IPS-NIHi11 (cell line): ENCODE data around the gene CEBPB.

Source experiments
- DNase-seq: peaks from one replicate; pipeline ENCODE4 v3.0.0; 2012; ENCODE audit warnings: mixed read lengths, low spot score

The CEBPB gene

DNA sequence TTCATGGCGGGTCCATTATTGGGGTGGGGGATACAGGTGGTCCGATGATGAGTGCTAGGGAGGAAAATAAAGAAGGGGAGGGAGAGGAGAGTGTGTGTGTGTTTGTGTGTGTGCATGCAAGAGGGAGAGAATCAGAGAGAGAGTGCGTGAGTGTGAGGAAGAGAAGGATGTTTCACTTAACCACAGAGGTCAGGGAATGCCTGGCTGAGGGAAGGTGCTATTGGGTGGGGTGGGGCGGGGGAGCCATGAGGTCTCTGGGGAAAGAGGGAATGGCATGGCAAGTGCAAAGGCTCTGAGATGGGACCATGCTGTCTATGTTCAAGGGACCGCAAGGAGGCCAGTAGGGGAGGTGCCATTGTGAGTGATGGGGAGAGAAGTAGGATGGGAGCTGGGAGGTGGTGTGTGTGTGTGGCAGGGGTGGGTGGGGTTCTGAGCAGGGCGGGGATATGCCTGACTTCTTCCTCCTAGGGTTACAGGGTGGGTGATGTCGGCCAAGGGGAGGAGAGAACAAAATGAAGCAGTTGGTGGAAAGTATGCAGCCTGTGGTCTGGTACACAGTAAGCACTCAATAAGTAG is 23.0 kb downstream of the CEBPB start:
- DNase-seq, result no peak

DNA sequence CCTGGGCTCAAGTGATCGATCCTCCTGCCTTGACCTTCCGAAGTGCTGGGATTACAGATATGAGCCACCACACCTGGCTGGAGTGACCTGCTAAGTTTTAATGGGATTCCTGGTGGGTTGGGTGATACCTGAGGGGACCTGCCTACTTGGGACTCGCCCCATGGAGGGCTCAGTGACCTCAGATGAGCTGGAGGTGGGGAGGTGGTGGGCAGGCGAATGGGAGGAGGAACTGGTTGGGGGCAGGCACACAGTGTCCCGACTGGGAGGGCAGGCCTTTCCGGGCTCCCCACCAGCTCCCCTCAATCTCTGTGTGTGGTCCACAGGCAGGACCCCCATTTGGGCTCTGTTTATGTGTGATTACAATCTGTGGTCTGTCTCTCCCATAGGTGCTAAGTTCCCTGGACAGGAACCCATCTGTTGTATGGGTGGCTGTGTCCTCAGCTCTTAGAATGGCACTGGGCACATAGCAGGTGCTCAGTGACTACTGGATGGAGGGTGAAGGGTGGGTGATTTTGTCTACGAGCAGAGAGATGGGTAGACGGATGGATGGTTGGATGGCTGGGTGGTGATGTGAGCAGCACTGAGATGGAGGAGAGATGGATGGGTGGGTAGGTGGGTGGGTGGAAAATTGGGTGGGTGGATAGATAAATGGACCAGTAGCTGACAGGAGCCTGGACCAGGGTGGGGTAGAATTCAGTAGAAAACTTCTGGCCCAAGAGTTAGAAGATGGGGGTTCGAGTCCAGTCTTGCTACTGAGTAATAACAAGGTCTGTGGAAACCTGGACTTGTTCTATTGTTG is 23.8 kb downstream of the CEBPB start:
- no peak for DNase-seq

GRCh38 chr20:50215101-50215690 is 24.6 kb downstream of the CEBPB start:
- no peak for DNase-seq

DNA sequence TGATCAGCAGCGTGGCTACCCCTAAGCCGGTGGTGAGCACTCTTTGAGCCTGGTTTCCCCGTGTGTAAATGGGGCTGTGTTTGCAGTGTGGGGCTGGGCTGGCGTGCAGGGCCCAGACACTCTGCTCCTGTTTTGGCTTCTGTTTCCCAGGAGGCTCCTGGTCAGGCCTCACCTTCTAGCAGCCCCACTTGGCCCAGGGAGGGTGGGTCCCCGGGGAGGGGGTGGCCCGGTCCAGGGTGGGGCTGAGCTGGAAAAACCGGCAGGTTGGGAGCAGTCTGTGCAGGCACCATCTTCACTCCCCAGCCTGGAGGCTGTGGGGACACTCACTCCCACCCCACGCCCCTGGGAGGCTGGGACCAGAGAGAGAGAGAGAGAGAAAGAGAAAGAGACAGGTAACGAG is 25.3 kb downstream of the CEBPB start:
- no peak for DNase-seq

GRCh38 chr20:50216543-50217206 is 26.0 kb downstream of the CEBPB start:
- DNase-seq, result no peak

GRCh38 chr20:50217207-50217949 is 26.7 kb downstream of the CEBPB start:
- DNase-seq, result no peak

DNA sequence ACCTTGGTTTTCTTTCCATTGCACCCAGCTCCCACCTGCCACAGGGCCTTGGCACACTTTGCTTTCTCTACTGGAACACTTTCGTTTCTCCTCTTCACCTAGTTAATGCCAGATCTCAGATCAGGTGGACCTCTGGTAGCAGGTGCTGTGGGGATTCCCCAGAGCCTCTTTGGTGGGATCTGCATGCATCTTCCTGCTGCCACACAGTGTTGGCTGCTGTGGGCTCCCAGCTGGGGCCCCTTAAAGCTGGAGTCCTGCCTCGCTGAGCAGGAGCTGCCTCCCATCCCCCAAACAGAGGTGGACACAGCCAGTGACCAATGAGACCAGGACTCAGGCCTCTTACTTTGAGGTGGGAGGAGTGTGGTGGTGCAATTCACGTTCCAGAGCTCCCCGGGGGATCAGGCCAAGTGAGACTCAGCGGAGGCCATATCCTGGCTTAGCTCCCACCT is 28.4 kb downstream of the CEBPB start:
- DNase-seq, result peak; percentile 58

- DNase-seq, result no peak
Measured at GRCh38 chr20:50219600-50219999, 29.0 kb downstream of the CEBPB start.

GRCh38 chr20:50220093-50220893 is 29.7 kb downstream of the CEBPB start:
- no peak for DNase-seq

- no peak for DNase-seq
Measured at GRCh38 chr20:50220894-50221365, 30.3 kb downstream of the CEBPB start.

GRCh38 chr20:50221501-50222308 is 31.1 kb downstream of the CEBPB start:
- no peak for DNase-seq

DNA sequence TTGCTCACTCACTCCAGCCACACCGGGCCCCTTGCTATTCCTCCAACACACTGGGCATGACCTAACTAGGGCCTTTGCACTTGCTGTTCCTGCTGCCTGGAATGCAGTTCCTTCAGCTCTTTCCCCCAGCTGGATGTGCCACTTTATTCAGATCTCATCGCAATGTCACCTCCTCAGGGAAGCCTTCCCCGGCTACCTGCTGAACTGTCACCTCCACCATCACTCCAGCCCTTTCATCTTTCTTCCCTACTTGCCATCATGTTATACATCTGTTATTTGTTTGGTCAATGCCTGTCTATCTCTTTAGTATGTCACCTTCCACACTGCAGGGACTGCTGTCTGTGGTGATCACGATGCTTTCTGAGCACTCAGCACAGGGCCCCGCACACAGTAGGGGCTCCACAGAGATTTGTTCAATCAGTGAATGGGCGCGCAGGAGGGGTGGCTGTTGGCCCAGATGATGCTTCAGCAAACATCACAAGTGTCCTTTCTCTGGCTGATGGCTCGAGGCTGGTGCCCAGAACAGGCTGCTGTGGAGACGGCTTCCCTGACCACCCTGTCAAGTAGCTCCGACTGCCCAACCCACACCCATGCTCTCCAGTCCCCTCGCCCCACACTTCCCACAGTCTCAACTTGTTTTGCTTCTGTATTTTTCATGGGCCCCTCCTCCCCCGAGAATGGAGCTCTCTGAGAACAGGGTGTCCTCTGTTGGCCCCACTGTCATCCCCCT is 31.8 kb downstream of the CEBPB start:
- no peak for DNase-seq

DNA sequence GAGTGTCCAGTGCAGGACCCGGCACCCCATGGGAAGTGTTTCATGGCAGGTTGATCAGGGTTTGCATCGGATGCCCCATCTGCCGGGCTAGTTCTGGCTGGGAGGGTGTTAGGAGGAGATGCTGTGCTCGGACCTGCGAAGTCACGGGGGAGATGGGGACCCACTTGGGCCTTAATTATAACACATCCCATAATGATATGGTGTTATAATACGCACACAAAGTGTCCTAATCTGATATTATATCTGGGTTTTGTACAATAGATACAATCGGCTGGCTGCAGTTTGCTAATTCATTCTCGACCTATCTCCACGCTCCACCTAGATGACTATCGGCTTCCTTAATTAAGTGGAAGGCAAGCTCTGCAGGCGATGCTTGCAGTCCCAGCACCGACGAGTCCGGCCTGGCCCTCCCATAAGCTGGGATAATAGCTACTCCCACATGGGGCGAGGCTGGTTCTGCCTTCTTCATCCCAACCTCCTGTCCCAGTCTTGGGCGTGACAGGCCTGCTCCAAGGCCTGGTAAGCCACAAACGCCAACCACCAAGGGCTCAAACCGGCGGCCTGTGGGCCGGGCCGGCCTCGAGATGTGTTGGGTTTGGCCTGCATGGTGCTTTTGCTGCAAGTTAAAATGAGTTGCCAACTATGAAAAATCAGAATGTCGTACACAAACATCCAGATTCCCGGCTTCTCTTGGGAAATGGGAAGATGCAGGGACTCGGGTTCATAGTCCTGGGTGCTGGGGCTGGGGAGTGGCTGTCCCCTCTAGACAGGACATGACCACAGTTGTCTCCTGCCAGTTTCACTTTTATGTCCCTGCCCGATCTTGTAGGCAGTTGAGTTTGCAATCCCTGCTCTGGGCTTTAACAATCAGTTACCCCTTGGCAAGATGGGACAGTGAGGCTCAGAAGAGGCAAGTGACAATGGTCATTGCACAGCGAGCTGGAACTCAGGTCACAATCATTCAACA is 32.7 kb downstream of the CEBPB start:
- DNase-seq, result no peak

GRCh38 chr20:50224052-50224451 is 33.4 kb downstream of the CEBPB start:
- no peak for DNase-seq

- peak; percentile 57 for DNase-seq
Measured at GRCh38 chr20:50224531-50225255, 34.1 kb downstream of the CEBPB start.

DNA sequence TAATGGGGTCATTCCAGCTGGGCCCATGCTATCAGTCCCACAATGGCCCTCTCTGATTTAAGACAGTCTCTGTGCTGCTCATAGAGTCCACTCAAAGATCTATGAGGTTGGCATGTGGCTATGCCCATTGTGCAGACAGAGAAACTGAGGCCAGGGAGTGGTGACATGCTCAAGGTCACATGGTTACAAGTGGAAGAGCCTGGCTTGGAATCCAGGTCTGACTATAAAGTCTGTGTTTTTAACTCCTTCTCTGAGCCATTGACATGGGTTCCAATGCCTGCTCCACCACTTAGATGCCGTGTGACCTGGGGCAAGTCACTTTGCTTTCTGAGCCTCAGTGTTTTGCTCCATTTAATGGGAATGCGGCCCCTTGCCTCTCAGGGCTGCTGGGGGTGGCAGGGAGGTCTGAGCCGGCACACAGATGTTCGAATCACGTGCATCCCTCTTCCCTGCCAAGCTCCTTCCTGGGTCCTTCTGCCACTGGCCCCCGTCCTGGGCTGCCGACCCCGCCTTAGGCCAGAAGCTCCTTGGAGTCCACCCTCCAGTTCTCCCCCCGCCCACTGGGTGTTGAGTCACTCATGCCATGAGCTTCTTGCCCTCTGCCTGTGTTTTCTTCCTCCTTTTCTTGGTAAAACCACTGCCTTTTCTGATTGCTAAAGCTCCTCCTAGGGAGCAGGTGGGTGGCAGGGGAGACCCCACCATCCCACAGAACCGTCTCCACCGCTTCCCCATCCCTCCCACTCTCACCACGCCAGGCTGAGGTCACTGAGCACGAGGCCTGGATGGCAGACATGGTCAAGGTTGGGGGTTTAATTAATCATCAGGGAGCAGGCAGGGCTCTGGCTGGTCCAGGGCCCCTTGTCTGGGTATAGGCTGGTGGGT is 35.7 kb downstream of the CEBPB start:
- no peak for DNase-seq

- no peak for DNase-seq
Measured at GRCh38 chr20:50227506-50227905, 36.9 kb downstream of the CEBPB start.
